ENCODE data around the gene SLC40A1.
"Not testable (repeated sequence)": the region's sequence is repeated elsewhere in the genome, so short reads cannot be mapped to it uniquely, and the experiment has no call there.

Gene SLC40A1

GRCh38 chr2:189610700-189611099, 30.1 kb upstream of the SLC40A1 start:
- DNase-seq (ENCODE audit: low spot score in 2 of 2) = no peak
- Mint-ChIP-seq H3K27me3 (peaks cover 8% of the 10 kb centered on the region), H3K27ac (no peak overlapping the region), H3K4me3 (no peak overlapping the region), H3K9me3 (no peaks in the 10 kb centered on the region), H3K4me1 (peaks cover 3% of the 10 kb centered on the region), H3K36me3 (no peaks in the 10 kb centered on the region)
- no peak for ATAC-seq (ENCODE audit: low read depth)

- Mint-ChIP-seq H3K27me3 (peaks cover 11% of the 10 kb centered on the region), H3K4me3 (no peak overlapping the region), H3K27ac (no peak overlapping the region), H3K4me1 (peaks cover 3% of the 10 kb centered on the region), H3K9me3 (no peaks in the 10 kb centered on the region), H3K36me3 (no peaks in the 10 kb centered on the region)
- ATAC-seq (ENCODE audit: low read depth) (no peak), DNase-seq (ENCODE audit: low spot score in 2 of 2) (no peak)
Observed at GRCh38 chr2:189609853-189610252, 29.3 kb upstream of the SLC40A1 start.

- H3K27me3 Mint-ChIP-seq = peaks cover 8% of the 10 kb centered on the region
- H3K9me3 Mint-ChIP-seq = no peaks in the 10 kb centered on the region
- H3K36me3 Mint-ChIP-seq = no peaks in the 10 kb centered on the region
- peaks cover 3% of the 10 kb centered on the region for H3K4me1 Mint-ChIP-seq
- H3K4me3 Mint-ChIP-seq = no peak overlapping the region
- DNase-seq (ENCODE audit: low spot score in 2 of 2) = no peak
- ATAC-seq (ENCODE audit: low read depth) = no peak
- H3K27ac Mint-ChIP-seq = no peak overlapping the region
Observed at GRCh38 chr2:189609423-189609816, 28.8 kb upstream of the SLC40A1 start.

GRCh38 chr2:189608795-189609422, 28.3 kb upstream of the SLC40A1 start:
- H3K27me3 Mint-ChIP-seq = peaks cover 8% of the 10 kb centered on the region
- H3K36me3 Mint-ChIP-seq = no peaks in the 10 kb centered on the region
- H3K4me3 Mint-ChIP-seq = no peak overlapping the region
- ATAC-seq (ENCODE audit: low read depth) (no peak), DNase-seq (ENCODE audit: low spot score in 2 of 2) (no peak)
- H3K27ac Mint-ChIP-seq = no peak overlapping the region
- peaks cover 3% of the 10 kb centered on the region for H3K4me1 Mint-ChIP-seq
- no peaks in the 10 kb centered on the region for H3K9me3 Mint-ChIP-seq

- Mint-ChIP-seq H3K36me3 (no peaks in the 10 kb centered on the region), H3K9me3 (no peaks in the 10 kb centered on the region), H3K4me3 (no peak overlapping the region), H3K27me3 (peaks cover 8% of the 10 kb centered on the region), H3K27ac (no peak overlapping the region), H3K4me1 (peaks cover 1% of the 10 kb centered on the region)
- ATAC-seq (ENCODE audit: low read depth) (no peak), DNase-seq (ENCODE audit: low spot score in 2 of 2) (no peak)
Observed at GRCh38 chr2:189608170-189608569, 27.6 kb upstream of the SLC40A1 start.

- peaks cover 4% of the 10 kb centered on the region for H3K27me3 Mint-ChIP-seq
- no peaks in the 10 kb centered on the region for H3K4me1 Mint-ChIP-seq
- H3K9me3 Mint-ChIP-seq = no peaks in the 10 kb centered on the region
- no peaks in the 10 kb centered on the region for H3K36me3 Mint-ChIP-seq
- H3K4me3 Mint-ChIP-seq = no peak overlapping the region
- ATAC-seq (ENCODE audit: low read depth) (no peak), DNase-seq (ENCODE audit: low spot score in 2 of 2) (no peak)
- no peak overlapping the region for H3K27ac Mint-ChIP-seq
Observed at GRCh38 chr2:189602233-189602632, 21.6 kb upstream of the SLC40A1 start.

- H3K4me3 Mint-ChIP-seq; ATAC-seq (ENCODE audit: low read depth); H3K36me3 Mint-ChIP-seq; DNase-seq (ENCODE audit: low spot score in 2 of 2); H3K4me1 Mint-ChIP-seq; H3K9me3 Mint-ChIP-seq; H3K27me3 Mint-ChIP-seq; H3K27ac Mint-ChIP-seq: not testable (repeated sequence)
Observed at GRCh38 chr2:189601652-189602051, 21.1 kb upstream of the SLC40A1 start.

GRCh38 chr2:189601043-189601442, 20.5 kb upstream of the SLC40A1 start:
- no peaks in the 10 kb centered on the region for H3K9me3 Mint-ChIP-seq
- no peak for DNase-seq (ENCODE audit: low spot score in 2 of 2)
- peaks cover 4% of the 10 kb centered on the region for H3K27me3 Mint-ChIP-seq
- no peak overlapping the region for H3K4me3 Mint-ChIP-seq
- no peaks in the 10 kb centered on the region for H3K36me3 Mint-ChIP-seq
- ATAC-seq (ENCODE audit: low read depth) = no peak
- no peak overlapping the region for H3K27ac Mint-ChIP-seq
- no peaks in the 10 kb centered on the region for H3K4me1 Mint-ChIP-seq

- ATAC-seq (ENCODE audit: low read depth) (no peak), DNase-seq (ENCODE audit: low spot score in 2 of 2) (no peak)
- Mint-ChIP-seq H3K9me3 (no peaks in the 10 kb centered on the region), H3K4me3 (no peak overlapping the region), H3K27ac (no peak overlapping the region), H3K27me3 (peaks cover 2% of the 10 kb centered on the region), H3K36me3 (no peaks in the 10 kb centered on the region), H3K4me1 (no peaks in the 10 kb centered on the region)
Observed at GRCh38 chr2:189599245-189599644, 18.7 kb upstream of the SLC40A1 start.

- no peak overlapping the region for H3K4me3 Mint-ChIP-seq
- ATAC-seq (ENCODE audit: low read depth) = no peak
- H3K9me3 Mint-ChIP-seq = no peaks in the 10 kb centered on the region
- no peaks in the 10 kb centered on the region for H3K36me3 Mint-ChIP-seq
- H3K27ac Mint-ChIP-seq = no peak overlapping the region
- DNase-seq (ENCODE audit: low spot score in 2 of 2) = no peak
- H3K27me3 Mint-ChIP-seq = peaks cover 2% of the 10 kb centered on the region
- H3K4me1 Mint-ChIP-seq = no peaks in the 10 kb centered on the region
Observed at GRCh38 chr2:189595417-189595816, 14.8 kb upstream of the SLC40A1 start.

- ATAC-seq (ENCODE audit: low read depth) = no peak
- Mint-ChIP-seq H3K27ac (no peak overlapping the region), H3K4me3 (no peak overlapping the region), H3K36me3 (no peaks in the 10 kb centered on the region), H3K9me3 (no peaks in the 10 kb centered on the region), H3K27me3 (peaks cover 4% of the 10 kb centered on the region), H3K4me1 (no peaks in the 10 kb centered on the region)
- DNase-seq (ENCODE audit: low spot score in 2 of 2) = no peak
Observed at GRCh38 chr2:189594305-189594704, 13.7 kb upstream of the SLC40A1 start.

- Mint-ChIP-seq H3K4me3 (no peak overlapping the region), H3K27me3 (peaks cover 4% of the 10 kb centered on the region), H3K4me1 (no peaks in the 10 kb centered on the region), H3K27ac (no peak overlapping the region), H3K36me3 (no peaks in the 10 kb centered on the region), H3K9me3 (no peaks in the 10 kb centered on the region)
- ATAC-seq (ENCODE audit: low read depth) (no peak), DNase-seq (ENCODE audit: low spot score in 2 of 2) (no peak)
Observed at GRCh38 chr2:189593115-189593514, 12.5 kb upstream of the SLC40A1 start.

- Mint-ChIP-seq H3K27ac (no peak overlapping the region), H3K4me3 (no peak overlapping the region)
Observed at GRCh38 chr2:189592353-189592984, 11.9 kb upstream of the SLC40A1 start.

GRCh38 chr2:189587780-189588179, 7.2 kb upstream of the SLC40A1 start:
- no peak overlapping the region for H3K4me3 Mint-ChIP-seq
- H3K27me3 Mint-ChIP-seq = peaks cover 6% of the 10 kb centered on the region
- H3K36me3 Mint-ChIP-seq = no peaks in the 10 kb centered on the region
- no peak for DNase-seq (ENCODE audit: low spot score in 2 of 2)
- ATAC-seq (ENCODE audit: low read depth) = peak; percentile 49
- H3K27ac Mint-ChIP-seq = no peak overlapping the region
- H3K9me3 Mint-ChIP-seq = no peaks in the 10 kb centered on the region
- peaks cover 3% of the 10 kb centered on the region for H3K4me1 Mint-ChIP-seq

More at GRCh38 chr2:189592353-189592984, 11.9 kb upstream of the SLC40A1 start:
- H3K27me3 Mint-ChIP-seq = peaks cover 4% of the 10 kb centered on the region
- H3K9me3 Mint-ChIP-seq = no peaks in the 10 kb centered on the region
- no peak for DNase-seq (ENCODE audit: low spot score in 2 of 2)
- no peaks in the 10 kb centered on the region for H3K36me3 Mint-ChIP-seq
- peaks cover 3% of the 10 kb centered on the region for H3K4me1 Mint-ChIP-seq
- ATAC-seq (ENCODE audit: low read depth) = no peak

- H3K9me3 Mint-ChIP-seq = no peaks in the 10 kb centered on the region
- H3K27ac Mint-ChIP-seq = no peak overlapping the region
- H3K4me1 Mint-ChIP-seq = peaks cover 9% of the 10 kb centered on the region
- peaks cover 17% of the 10 kb centered on the region for H3K27me3 Mint-ChIP-seq
- no peaks in the 10 kb centered on the region for H3K36me3 Mint-ChIP-seq
- no peak overlapping the region for H3K4me3 Mint-ChIP-seq
- DNase-seq (ENCODE audit: low spot score in 2 of 2) (no peak), ATAC-seq (ENCODE audit: low read depth) (no peak)
Observed at GRCh38 chr2:189585226-189585756, 4.7 kb upstream of the SLC40A1 start.

Measured in memory B cell (primary cell).